HepG2 (cell line): ENCODE measurements around the gene GPX2.

Experiments
- CHD2 ChIP-seq: IDR thresholded peaks from 2 replicates; pipeline ENCODE4 v1.6.1; 2011; ENCODE audit warnings: low read depth, low read length, improper control_type of control experiment
- MXI1 ChIP-seq: IDR thresholded peaks from 3 replicates; pipeline ENCODE4 v1.6.1; 2012; ENCODE audit warnings: low read depth, low read length, inconsistent platforms, borderline replicate concordance
- MYNN ChIP-seq: sonication (generic); formaldehyde crosslinking; IDR thresholded peaks from 2 replicates; pipeline ENCODE4 v1.4.0; 2020; ENCODE audit warnings: mild to moderate bottlenecking, low read depth, missing genetic modification reagents
- SNRNP70 ChIP-seq: fragments of 200-400 bp; formaldehyde crosslinking; IDR thresholded peaks from 2 replicates; pipeline ENCODE4 v1.6.1; 2017; ENCODE audit warnings: mild to moderate bottlenecking, low read depth, low read length, moderate library complexity
- ZNF850 ChIP-seq: sonication (generic); formaldehyde crosslinking; conservative IDR thresholded peaks from 2 replicates; pipeline ENCODE4 v1.9.0; 2021; ENCODE audit warnings: mild to moderate bottlenecking, missing genetic modification reagents

- TF ChIP-seq MXI1 (no peak), CHD2 (no peak), SNRNP70 (no peak), ZNF850 (CRISPR knock-in tag) (no peak), MYNN (CRISPR knock-in tag) (no peak)
Observed at GRCh38 chr14:64987438-64987767, 44.9 kb upstream of the GPX2 start.
